Hematopoietic multipotent progenitor cell treated with erythropoietin and hydrocortisone succinate and interleukin-3 and kit ligand, for 8 days (in vitro differentiated cells): ENCODE results near the gene MAP3K5.
"Not testable (repeated sequence)": the region's sequence is repeated elsewhere in the genome, so short reads cannot be mapped to it uniquely, and the experiment has no call there.

ENCODE experiments used
- DNase-seq: peaks from one replicate; pipeline ENCODE4 v3.0.0-alpha.2; 2015

The MAP3K5 gene

GRCh38 chr6:136792410-136793262 lies at the start of gene MAP3K5:
MAP3K5 (minus strand) TSS chr6:136792477; CDS start chr6:136792157, 320 bp downstream.
- peak; percentile 94 for DNase-seq

GRCh38 chr6:136840276-136841001 lies 48.2 kb upstream of the MAP3K5 start:
- DNase-seq: no peak

- DNase-seq: no peak
Measured at GRCh38 chr6:136831873-136832562, 39.7 kb upstream of the MAP3K5 start.

- DNase-seq: no peak
Measured at GRCh38 chr6:136826216-136826615, 33.9 kb upstream of the MAP3K5 start.

- DNase-seq: no peak
Measured at GRCh38 chr6:136823128-136823660, 30.9 kb upstream of the MAP3K5 start.

GRCh38 chr6:136822376-136823127 lies 30.3 kb upstream of the MAP3K5 start, which contains the start of gene PEX7:
PEX7 (plus strand) TSS chr6:136822592; CDS start chr6:136822666, 74 bp downstream.
- peak; percentile 97 for DNase-seq

- DNase-seq: no peak
Measured at GRCh38 chr6:136822046-136822375, 29.7 kb upstream of the MAP3K5 start.

- no peak for DNase-seq
Measured at GRCh38 chr6:136820561-136820960, 28.3 kb upstream of the MAP3K5 start.

GRCh38 chr6:136816656-136817055 lies 24.4 kb upstream of the MAP3K5 start:
- DNase-seq: no peak

GRCh38 chr6:136815608-136816007 lies 23.3 kb upstream of the MAP3K5 start:
- DNase-seq: not testable (repeated sequence)

GRCh38 chr6:136812174-136812573 lies 19.9 kb upstream of the MAP3K5 start:
- no peak for DNase-seq

GRCh38 chr6:136811272-136811671 lies 19.0 kb upstream of the MAP3K5 start:
- no peak for DNase-seq

GRCh38 chr6:136809091-136809860 lies 17.0 kb upstream of the MAP3K5 start:
- no peak for DNase-seq

GRCh38 chr6:136803608-136804007 lies 11.3 kb upstream of the MAP3K5 start:
- DNase-seq: no peak

- no peak for DNase-seq
Measured at GRCh38 chr6:136801581-136801980, 9.3 kb upstream of the MAP3K5 start.

- DNase-seq: no peak
Measured at GRCh38 chr6:136798044-136798443, 5.8 kb upstream of the MAP3K5 start.

GRCh38 chr6:136795996-136796395 lies 3.7 kb upstream of the MAP3K5 start:
- DNase-seq: no peak

- DNase-seq: no peak
Measured at GRCh38 chr6:136795386-136795785, 3.1 kb upstream of the MAP3K5 start.

- no peak for DNase-seq
Measured at GRCh38 chr6:136793363-136793762, 1.1 kb upstream of the MAP3K5 start.

- no peak for DNase-seq
Measured at GRCh38 chr6:136792095-136792409, 225 bp downstream of the MAP3K5 start.

- peak; percentile 91 for DNase-seq
Measured at GRCh38 chr6:136791296-136792094, 782 bp downstream of the MAP3K5 start.
